Kidney (tissue), 14 donors: Measurements from ENCODE around the gene ATF3. TPM values are rescaled to one million over a fixed set of nuclear protein-coding genes. Genes with fewer than 3 reads are reported as not detected.

Experiments used
- DNase-seq, 5 donors: peaks; one replicate each; pipeline ENCODE4 v3.0.0-alpha.2; 2013 to 2020
- FAIRE-seq: peaks from 2 replicates; lab custom pipeline; 2012; peaks lifted over from hg19 to GRCh38; lab: Jason Lieb, UNC
- H3K27ac ChIP-seq, 2 donors: one replicate each; pipeline ENCODE4 v1.7.0; 2013; ENCODE audit warnings: low read depth in 2 of 2, low read length in 2 of 2, inconsistent platforms in 1 of 2
- H3K27me3 ChIP-seq: one replicate; pipeline ENCODE4 v1.7.1; 2013; ENCODE audit warnings: low read length, inconsistent platforms; ENCODE audit not compliant: control insufficient read depth, insufficient read depth
- H3K36me3 ChIP-seq, 3 donors: one replicate each; pipeline versions ENCODE4 v1.7.0 to v1.7.1; 2013; ENCODE audit warnings: low read length in 3 of 3, control low read depth in 1 of 3, inconsistent platforms in 1 of 3; ENCODE audit not compliant: insufficient read depth in 3 of 3, control insufficient read depth in 2 of 3
- H3K4me1 ChIP-seq, 3 donors: one replicate each; pipeline versions ENCODE4 v1.7.0 to v1.7.1; 2013; ENCODE audit warnings: low read length in 3 of 3, inconsistent platforms in 1 of 3, low read depth in 1 of 3; ENCODE audit not compliant: control insufficient read depth in 2 of 3, insufficient read depth in 2 of 3
- H3K4me3 ChIP-seq, 3 donors: one replicate each; pipeline versions ENCODE4 v1.7.0 to v1.8.1; 2013; ENCODE audit warnings: low read length in 3 of 3, control low read depth in 1 of 3, inconsistent platforms in 1 of 3
- H3K9ac ChIP-seq, 3 donors: one replicate each; pipeline versions ENCODE4 v1.7.0 to v1.7.1; 2013; ENCODE audit warnings: low read length in 3 of 3, control low read depth in 1 of 3, inconsistent platforms in 1 of 3
- H3K9me3 ChIP-seq, 3 donors: one replicate each; pipeline versions ENCODE4 v1.7.0 to v1.7.1; 2013; ENCODE audit warnings: low read length in 3 of 3, control low read depth in 1 of 3, inconsistent platforms in 1 of 3; ENCODE audit not compliant: control insufficient read depth in 2 of 3, insufficient read depth in 1 of 3
- intact Hi-C: fragments of 100-400 bp; cut with DNase I; formaldehyde crosslinking; loops from one replicate; pipeline ENCODE4 v1.11.1; 2022
- polyA plus RNA-seq: library from polyadenylated mRNA; stranded (reverse); fragments of 350-450 nt; fragmentation: Illumina TruSeq; extraction: RNeasy Lipid Tissue Mini Kit (QIAGEN cat#74804); gene quantifications from one replicate; pipeline ENCODE4 v1.2.3, GENCODE V29; 2014; ENCODE audit warnings: low read depth, low replicate concordance; ENCODE audit not compliant: insufficient read depth
- total RNA-seq: library from RNA; stranded (reverse); fragmentation: NEBNext Ultra II Directional; extraction: Animal tissue kit (Norgen Biotek cat#: 25700); gene quantifications from one replicate; pipeline ENCODE4 v1.2.1, GENCODE V29; 2021
- TF ChIP-seq, protein P1 (sequence below): IDR thresholded peaks from 3 replicates; pipeline ENCODE4 v1.5.1; 2012; ENCODE audit warnings: mild to moderate bottlenecking, moderate library complexity, borderline replicate concordance; ENCODE audit not compliant: insufficient read depth; ENCODE audit errors: extremely low read depth
- donor health status: control.
- donor health status: control.
- donor health status: control.
- donor health status: control.
- donor health status: control.
- donor health status: DM: yes; HTN: yes; CAD: no.
- donor health status: Normal renal cell carcinoma (clear cell type).

ATF3 gene
- total and polyA plus RNA-seq, 2 donors from 2014 or later = 12.8 to 14.6 TPM

GRCh38 chr1:212607206-212607912, 1.2 kb upstream of the ATF3 start:
- H3K4me1 ChIP-seq = peaks cover 0 to 19% (median 15%) of the 10 kb centered on the region in 3 donors
- peak; percentile 34 to 83 (median 52) for DNase-seq
- H3K27ac ChIP-seq = peak overlapping the region; percentile 83 to 93
- FAIRE-seq = no peak
- H3K4me3 ChIP-seq = peak overlapping the region; percentile 56 to 86 (median 77)
- peaks cover 30% of the 10 kb centered on the region for H3K27me3 ChIP-seq
- H3K36me3 ChIP-seq = no peaks in the 10 kb centered on the region
- intact Hi-C loops = no loop called here
- H3K9ac ChIP-seq = peak overlapping the region; percentile 35 to 92 (median 83)
- no peaks in the 10 kb centered on the region for H3K9me3 ChIP-seq
- TF ChIP-seq, protein P1, sequence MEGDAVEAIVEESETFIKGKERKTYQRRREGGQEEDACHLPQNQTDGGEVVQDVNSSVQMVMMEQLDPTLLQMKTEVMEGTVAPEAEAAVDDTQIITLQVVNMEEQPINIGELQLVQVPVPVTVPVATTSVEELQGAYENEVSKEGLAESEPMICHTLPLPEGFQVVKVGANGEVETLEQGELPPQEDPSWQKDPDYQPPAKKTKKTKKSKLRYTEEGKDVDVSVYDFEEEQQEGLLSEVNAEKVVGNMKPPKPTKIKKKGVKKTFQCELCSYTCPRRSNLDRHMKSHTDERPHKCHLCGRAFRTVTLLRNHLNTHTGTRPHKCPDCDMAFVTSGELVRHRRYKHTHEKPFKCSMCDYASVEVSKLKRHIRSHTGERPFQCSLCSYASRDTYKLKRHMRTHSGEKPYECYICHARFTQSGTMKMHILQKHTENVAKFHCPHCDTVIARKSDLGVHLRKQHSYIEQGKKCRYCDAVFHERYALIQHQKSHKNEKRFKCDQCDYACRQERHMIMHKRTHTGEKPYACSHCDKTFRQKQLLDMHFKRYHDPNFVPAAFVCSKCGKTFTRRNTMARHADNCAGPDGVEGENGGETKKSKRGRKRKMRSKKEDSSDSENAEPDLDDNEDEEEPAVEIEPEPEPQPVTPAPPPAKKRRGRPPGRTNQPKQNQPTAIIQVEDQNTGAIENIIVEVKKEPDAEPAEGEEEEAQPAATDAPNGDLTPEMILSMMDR = no peak

GRCh38 chr1:212607913-212608391, 609 bp upstream of the ATF3 start:
- peaks cover 27% of the 10 kb centered on the region for H3K27me3 ChIP-seq
- H3K27ac ChIP-seq = peak overlapping the region; percentile 83 to 93
- H3K9ac ChIP-seq = peak overlapping the region; percentile 35 to 92 (median 83)
- TF ChIP-seq, protein P1 = no peak
- H3K36me3 ChIP-seq = no peaks in the 10 kb centered on the region
- H3K4me1 ChIP-seq = peaks cover 0 to 19% (median 15%) of the 10 kb centered on the region in 3 donors
- DNase-seq = no peak
- H3K9me3 ChIP-seq = no peaks in the 10 kb centered on the region
- H3K4me3 ChIP-seq = peak overlapping the region; percentile 56 to 86 (median 77)
- FAIRE-seq = no peak
- intact Hi-C loops = no loop called here

- peak overlapping the region; percentile 42 to 95 (median 81) for H3K9ac ChIP-seq
- TF ChIP-seq, protein P1 = peak; percentile 21
- no peaks in the 10 kb centered on the region for H3K36me3 ChIP-seq
- DNase-seq (peak; percentile 71 to 89 (median 83)), FAIRE-seq (no peak)
- intact Hi-C loops = no loop called here
- H3K4me1 ChIP-seq = peaks cover 0 to 19% (median 15%) of the 10 kb centered on the region in 3 donors
- no peaks in the 10 kb centered on the region for H3K9me3 ChIP-seq
- peak overlapping the region; percentile 58 to 86 (median 80) for H3K4me3 ChIP-seq
- H3K27me3 ChIP-seq = peaks cover 27% of the 10 kb centered on the region
- H3K27ac ChIP-seq = peak overlapping the region; percentile 95 to 99
Measured at GRCh38 chr1:212608959-212609700, 569 bp downstream of the ATF3 start.
